HEK293T (cell line): ENCODE data around the gene ARL9.

ENCODE experiments used
- CTCF ChIA-PET: fragments of 350-600 bp; formaldehyde crosslinking; extraction: SDS; loops from one replicate; lab custom pipeline; 2021; ENCODE audit warnings: antibody characterized with exemption, inconsistent platforms; lab: Yijun Ruan, JAX
- POLR2A ChIA-PET: fragments of 350-600 bp; formaldehyde crosslinking; extraction: SDS; loops from one replicate; lab custom pipeline; 2020; ENCODE audit warnings: antibody characterized with exemption, inconsistent platforms; lab: Yijun Ruan, JAX
- DNase-seq: peaks from one replicate; pipeline ENCODE4 v3.0.0; 2012; ENCODE audit warnings: mixed read lengths; ENCODE audit errors: extremely low spot score
- ARNT ChIP-seq: fragments of 450-650 bp; IDR thresholded peaks from 2 replicates; pipeline ENCODE4 v1.6.1; 2017; ENCODE audit warnings: mild to moderate bottlenecking
- BHLHE40 ChIP-seq: fragments of 450-650 bp; IDR thresholded peaks from 2 replicates; pipeline ENCODE4 v1.6.1; 2016; ENCODE audit warnings: mild to moderate bottlenecking, moderate library complexity, borderline replicate concordance
- CTBP1 ChIP-seq: fragments of 450-650 bp; IDR thresholded peaks from 2 replicates; pipeline ENCODE4 v1.6.1; 2016; ENCODE audit warnings: borderline replicate concordance
- ELF4 ChIP-seq: fragments of 450-650 bp; IDR thresholded peaks from 2 replicates; pipeline ENCODE4 v1.6.1; 2017; ENCODE audit warnings: antibody characterized with exemption
- FOXA1 ChIP-seq: fragments of 450-650 bp; IDR thresholded peaks from 2 replicates; pipeline ENCODE4 v1.6.1; 2016; ENCODE audit warnings: mild to moderate bottlenecking
- FOXK2 ChIP-seq: fragments of 450-650 bp; IDR thresholded peaks from 2 replicates; pipeline ENCODE4 v1.6.1; 2016; ENCODE audit warnings: mild to moderate bottlenecking
- FOXM1 ChIP-seq: fragments of 450-650 bp; IDR thresholded peaks from 2 replicates; pipeline ENCODE4 v1.6.1; 2017; ENCODE audit warnings: mild to moderate bottlenecking, borderline replicate concordance
- HDGF ChIP-seq: fragments of 450-650 bp; IDR thresholded peaks from 2 replicates; pipeline ENCODE4 v1.6.1; 2017; ENCODE audit warnings: antibody characterized with exemption, borderline replicate concordance
- L3MBTL2 ChIP-seq: fragments of 450-650 bp; conservative IDR thresholded peaks from 2 replicates; pipeline ENCODE4 v1.6.1; 2016; ENCODE audit warnings: mild to moderate bottlenecking
- LEF1 ChIP-seq: fragments of 450-650 bp; IDR thresholded peaks from 2 replicates; pipeline ENCODE4 v1.6.1; 2017; ENCODE audit warnings: mild to moderate bottlenecking, borderline replicate concordance
- NFRKB ChIP-seq: fragments of 450-650 bp; IDR thresholded peaks from 2 replicates; pipeline ENCODE4 v1.6.1; 2016; ENCODE audit warnings: mild to moderate bottlenecking, moderate library complexity
- SP1 ChIP-seq: fragments of 450-650 bp; IDR thresholded peaks from 2 replicates; pipeline ENCODE4 v1.6.1; 2017
- SUZ12 ChIP-seq: fragments of 450-650 bp; IDR thresholded peaks from 2 replicates; pipeline ENCODE4 v1.6.1; 2016; ENCODE audit warnings: mild to moderate bottlenecking
- TARDBP ChIP-seq: fragments of 450-650 bp; IDR thresholded peaks from 2 replicates; pipeline ENCODE4 v1.6.1; 2016
- ZNF384 ChIP-seq: fragments of 450-650 bp; IDR thresholded peaks from 2 replicates; pipeline ENCODE4 v1.6.1; 2016
- TF ChIP-seq, protein P1 (sequence below): fragments of 450-650 bp; IDR thresholded peaks from 2 replicates; pipeline ENCODE4 v1.6.1; 2016

The ARL9 gene

GRCh38 chr4:56570041-56570440, 64.5 kb downstream of the ARL9 start:
- TF ChIP-seq, protein P1, sequence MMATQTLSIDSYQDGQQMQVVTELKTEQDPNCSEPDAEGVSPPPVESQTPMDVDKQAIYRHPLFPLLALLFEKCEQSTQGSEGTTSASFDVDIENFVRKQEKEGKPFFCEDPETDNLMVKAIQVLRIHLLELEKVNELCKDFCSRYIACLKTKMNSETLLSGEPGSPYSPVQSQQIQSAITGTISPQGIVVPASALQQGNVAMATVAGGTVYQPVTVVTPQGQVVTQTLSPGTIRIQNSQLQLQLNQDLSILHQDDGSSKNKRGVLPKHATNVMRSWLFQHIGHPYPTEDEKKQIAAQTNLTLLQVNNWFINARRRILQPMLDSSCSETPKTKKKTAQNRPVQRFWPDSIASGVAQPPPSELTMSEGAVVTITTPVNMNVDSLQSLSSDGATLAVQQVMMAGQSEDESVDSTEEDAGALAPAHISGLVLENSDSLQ, result no peak
- no peak for TF ChIP-seq ARNT
- no peak for TF ChIP-seq SUZ12
- no peak for TF ChIP-seq FOXA1
- TF ChIP-seq FOXK2, result no peak
- no peak for TF ChIP-seq L3MBTL2
- no peak for TF ChIP-seq TARDBP
- TF ChIP-seq FOXM1, result no peak
- no peak for TF ChIP-seq SP1
- no peak for TF ChIP-seq NFRKB
- no peak for TF ChIP-seq HDGF
- no peak for TF ChIP-seq CTBP1
- TF ChIP-seq BHLHE40, result no peak
- TF ChIP-seq LEF1, result no peak
- TF ChIP-seq ELF4, result no peak
- no peak for TF ChIP-seq ZNF384
- ChIA-PET POLR2A (no interaction called here), CTCF (interaction anchor here (0.6 kb wide), 1 partner anchor 17 kb away, joined by 4 read pairs; no protein-coding TSS in a partner anchor)
- no peak for DNase-seq
